ENCODE measurements around the gene NFILZ. TPM values are rescaled to one million over a fixed set of nuclear protein-coding genes. Genes with fewer than 3 reads are reported as not detected.

The NFILZ gene
- total and polyA plus RNA-seq, 2 of the 8 experiments (the other 6 are each of a cell fraction or from before 2014, with no cell fraction given) = not detected

- TF ChIP-seq CTCF (IDR thresholded peaks at IDR 0.05; ENCODE audit: control extremely low read depth in 1 of 3, insufficient read depth in 1 of 3, low read depth in 1 of 3, low read length in 3 of 3) = no peak
- no peak for TF ChIP-seq SAP30 (IDR thresholded peaks at IDR 0.05; ENCODE audit: insufficient read depth, insufficient replicate concordance, low read length)
- no peak for TF ChIP-seq E2F6 (IDR thresholded peaks at IDR 0.05)
- no peak for TF ChIP-seq RAD21 (IDR thresholded peaks at IDR 0.05 in 1 of 2, conservative IDR thresholded peaks at IDR 0.05 in 1 of 2; ENCODE audit: low read depth in 2 of 2, low read length in 2 of 2)
- no peak for TF ChIP-seq EP300 (IDR thresholded peaks at IDR 0.05; ENCODE audit: borderline replicate concordance in 1 of 2, low read depth in 2 of 2, low read length in 2 of 2)
- TF ChIP-seq CTBP2 (IDR thresholded peaks at IDR 0.05; ENCODE audit: borderline replicate concordance, insufficient read depth, insufficient read length, low read length) = no peak
- no peak for TF ChIP-seq ASH2L (IDR thresholded peaks at IDR 0.05; ENCODE audit: low read length)
- TF ChIP-seq BCL11A (IDR thresholded peaks at IDR 0.05; ENCODE audit: low read depth in 2 of 2, low read length in 2 of 2) = no peak
- TF ChIP-seq JUND (IDR thresholded peaks at IDR 0.05; ENCODE audit: low read length) = no peak
Observed at GRCh38 chr19:8629996-8630683, at the start of gene NFILZ (continued).

Data from H1 (cell line).